Transverse colon (tissue), 3 donors: ENCODE data around the gene PDE9A.

Experiments used
- POLR2A ChIP-seq: fragments of 450-650 bp; IDR thresholded peaks from one replicate; pipeline ENCODE4 v1.6.1; 2016; ENCODE audit warnings: antibody characterized with exemption, mild to moderate bottlenecking, moderate library complexity
- TF ChIP-seq, protein P1 (sequence below), 5 experiments: fragments of 200-600 bp in 3 of 5; fragments of 450-650 bp in 2 of 5; sonication (generic) in 3 of 5; IDR thresholded peaks; 1 replicate in 2 of 5; 2 replicates in 3 of 5; pipeline ENCODE4 v1.5.1; 2016 to 2017; ENCODE audit warnings: antibody characterized with exemption in 5 of 5, inconsistent platforms in 3 of 5, mild to moderate bottlenecking in 2 of 5, moderate library complexity in 1 of 5

DNA sequence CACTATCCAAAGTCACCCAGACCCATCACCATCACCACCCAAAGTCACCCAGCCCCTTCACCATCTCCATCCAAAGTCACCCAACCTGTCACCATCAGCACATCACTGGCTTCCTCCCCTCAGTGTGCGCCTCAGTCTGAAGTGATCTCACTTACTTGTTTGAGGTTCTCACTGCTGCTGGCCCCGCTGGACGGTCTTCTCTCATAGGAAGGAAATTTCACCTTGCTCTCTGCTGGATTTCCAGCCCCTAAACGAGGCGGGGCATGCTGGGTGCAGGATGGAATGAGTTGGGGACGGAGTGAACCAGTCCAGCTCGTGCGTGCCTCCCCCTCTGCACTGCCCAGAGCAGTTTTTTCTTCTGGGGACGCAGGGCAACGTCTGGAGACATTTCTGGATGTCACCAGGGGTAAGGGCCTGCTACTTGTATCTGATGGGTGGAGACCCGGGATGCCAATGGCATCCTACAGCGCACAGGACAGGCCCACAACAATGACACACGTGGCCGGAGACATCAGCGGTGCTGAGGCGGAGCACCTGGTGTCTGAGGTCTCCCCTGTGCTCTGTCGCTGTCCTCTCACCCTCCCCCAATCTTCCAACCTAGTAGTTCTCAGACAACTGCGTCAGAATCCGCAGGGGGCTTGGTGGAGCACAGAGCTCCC is 38.6 kb downstream of the PDE9A start:
- TF ChIP-seq, protein P1, sequence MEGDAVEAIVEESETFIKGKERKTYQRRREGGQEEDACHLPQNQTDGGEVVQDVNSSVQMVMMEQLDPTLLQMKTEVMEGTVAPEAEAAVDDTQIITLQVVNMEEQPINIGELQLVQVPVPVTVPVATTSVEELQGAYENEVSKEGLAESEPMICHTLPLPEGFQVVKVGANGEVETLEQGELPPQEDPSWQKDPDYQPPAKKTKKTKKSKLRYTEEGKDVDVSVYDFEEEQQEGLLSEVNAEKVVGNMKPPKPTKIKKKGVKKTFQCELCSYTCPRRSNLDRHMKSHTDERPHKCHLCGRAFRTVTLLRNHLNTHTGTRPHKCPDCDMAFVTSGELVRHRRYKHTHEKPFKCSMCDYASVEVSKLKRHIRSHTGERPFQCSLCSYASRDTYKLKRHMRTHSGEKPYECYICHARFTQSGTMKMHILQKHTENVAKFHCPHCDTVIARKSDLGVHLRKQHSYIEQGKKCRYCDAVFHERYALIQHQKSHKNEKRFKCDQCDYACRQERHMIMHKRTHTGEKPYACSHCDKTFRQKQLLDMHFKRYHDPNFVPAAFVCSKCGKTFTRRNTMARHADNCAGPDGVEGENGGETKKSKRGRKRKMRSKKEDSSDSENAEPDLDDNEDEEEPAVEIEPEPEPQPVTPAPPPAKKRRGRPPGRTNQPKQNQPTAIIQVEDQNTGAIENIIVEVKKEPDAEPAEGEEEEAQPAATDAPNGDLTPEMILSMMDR (IDR thresholded peaks at IDR 0.05), result no peak
- no peak for TF ChIP-seq POLR2A
